GM21529 (cell line): Measurements from ENCODE around the gene NKD1.

ENCODE experiments used
- ATAC-seq: cut with Tn5 transposase; IDR thresholded peaks from one replicate; pipeline ENCODE4 v1.9.1; 2021; ENCODE audit not compliant: unreplicated experiment

Gene NKD1

GRCh38 chr16:50598256-50598894 is 50.2 kb downstream of the NKD1 start:
- ATAC-seq: no peak

DNA sequence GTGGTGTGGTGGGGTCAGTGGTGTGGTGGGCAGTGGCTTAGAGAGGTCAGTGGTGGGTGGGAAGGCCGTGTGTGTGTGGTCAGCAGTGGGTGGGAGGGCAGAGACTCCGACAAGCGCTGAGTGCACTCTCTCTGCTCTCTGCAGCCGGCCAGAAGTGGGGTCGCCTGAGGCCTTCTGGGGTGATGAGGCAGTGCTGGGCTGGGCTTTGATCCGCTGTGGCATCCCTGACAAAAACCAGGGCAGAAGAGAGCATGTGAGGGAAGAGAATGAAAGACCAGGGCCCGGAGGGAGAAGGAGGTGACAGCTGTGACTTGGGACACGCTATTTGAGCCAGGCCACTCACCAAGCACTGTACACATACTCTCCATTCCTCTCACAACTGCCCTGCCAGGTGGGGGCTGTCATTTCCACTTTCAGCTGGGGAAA is 50.8 kb downstream of the NKD1 start:
- ATAC-seq: no peak

DNA sequence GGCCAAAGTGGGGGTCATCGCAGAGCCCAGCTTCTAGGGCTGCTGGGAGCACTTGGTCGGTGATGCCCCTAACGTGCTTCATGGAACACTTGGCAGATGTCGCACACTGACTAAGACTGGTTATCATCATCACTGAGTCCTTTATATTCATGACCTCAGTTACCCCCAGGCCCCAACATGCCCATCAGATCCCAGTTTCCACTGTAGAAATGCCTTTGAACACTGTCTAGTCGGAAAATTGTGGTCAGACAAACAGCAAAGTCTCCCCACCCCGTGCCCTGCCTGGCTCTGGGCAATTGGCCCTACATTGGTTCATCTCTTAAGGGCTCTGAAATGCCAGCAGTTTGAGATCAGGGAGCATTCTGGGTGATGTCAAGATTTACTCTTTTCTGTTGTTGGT is 51.3 kb downstream of the NKD1 start:
- no peak for ATAC-seq

DNA sequence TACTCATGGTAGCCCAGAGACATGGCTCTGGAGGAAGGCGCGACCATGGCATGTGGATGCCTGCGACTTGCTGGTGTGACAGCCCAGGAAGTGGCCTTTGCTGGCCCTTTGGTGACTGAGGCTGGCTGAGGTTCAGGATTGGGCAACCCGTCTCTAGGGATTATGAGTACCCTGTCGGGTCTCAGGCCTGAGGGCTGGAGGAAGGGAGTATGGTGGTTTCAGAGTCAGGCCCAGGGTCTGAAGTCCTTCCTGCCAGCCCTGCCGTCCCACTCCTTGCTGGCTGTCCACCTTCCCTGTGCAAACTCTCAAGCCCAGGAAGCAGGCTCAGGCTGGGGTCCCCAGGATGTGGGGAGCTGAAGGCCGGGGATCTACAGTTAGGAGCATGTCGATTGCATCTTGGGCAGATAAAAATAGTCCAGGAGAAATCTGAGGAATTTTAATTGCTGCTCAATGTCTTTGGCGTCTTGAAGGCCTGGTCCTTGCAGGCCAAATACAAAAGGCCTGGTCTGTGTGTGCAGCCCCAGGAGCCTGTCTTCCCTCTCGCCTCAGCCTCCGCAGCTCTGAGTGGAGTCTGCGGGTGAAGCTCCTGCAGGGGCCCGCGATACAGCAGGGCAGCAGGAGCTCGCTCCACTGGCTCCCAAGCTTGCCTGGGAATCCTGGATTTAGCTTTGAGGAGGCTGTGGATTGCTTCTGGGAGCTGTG is 52.5 kb downstream of the NKD1 start:
- ATAC-seq: no peak

- no peak for ATAC-seq
Measured at GRCh38 chr16:50601341-50601740, 53.1 kb downstream of the NKD1 start.

- ATAC-seq: no peak
Measured at GRCh38 chr16:50602126-50602525, 53.9 kb downstream of the NKD1 start.

DNA sequence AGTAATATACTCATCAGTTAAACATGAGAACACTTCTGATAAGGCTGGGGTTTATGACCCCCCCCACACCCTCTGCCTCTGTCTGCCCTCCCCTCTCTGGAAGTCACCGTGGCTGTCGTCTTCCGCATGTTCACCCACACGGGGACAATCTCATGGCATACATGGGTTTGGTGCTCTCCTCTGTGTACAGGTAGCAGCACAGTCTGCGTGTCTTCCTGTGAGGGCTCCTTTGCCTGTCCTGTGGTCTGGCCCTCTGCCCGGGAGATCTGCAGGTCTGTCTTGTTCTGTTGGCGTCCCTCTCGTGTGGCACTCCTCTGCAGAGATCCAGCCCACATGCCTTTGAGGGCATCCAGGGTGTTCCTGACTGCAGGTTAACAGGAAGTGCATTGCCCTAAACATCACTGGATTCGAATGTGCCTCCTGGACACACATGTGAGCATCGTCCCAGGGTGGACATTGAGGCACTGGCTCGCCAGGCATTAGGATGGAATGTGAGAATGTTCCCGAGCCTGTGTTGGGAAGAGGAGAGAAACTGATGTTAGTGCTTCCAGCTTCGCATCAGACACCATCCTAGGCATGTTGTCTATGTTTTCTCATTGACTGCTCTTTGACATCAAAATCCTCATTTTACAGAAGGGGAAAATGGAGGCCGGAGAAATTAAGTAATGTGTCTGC is 54.5 kb downstream of the NKD1 start:
- ATAC-seq: no peak

- ATAC-seq: no peak
Measured at GRCh38 chr16:50603206-50604064, 55.2 kb downstream of the NKD1 start.

DNA sequence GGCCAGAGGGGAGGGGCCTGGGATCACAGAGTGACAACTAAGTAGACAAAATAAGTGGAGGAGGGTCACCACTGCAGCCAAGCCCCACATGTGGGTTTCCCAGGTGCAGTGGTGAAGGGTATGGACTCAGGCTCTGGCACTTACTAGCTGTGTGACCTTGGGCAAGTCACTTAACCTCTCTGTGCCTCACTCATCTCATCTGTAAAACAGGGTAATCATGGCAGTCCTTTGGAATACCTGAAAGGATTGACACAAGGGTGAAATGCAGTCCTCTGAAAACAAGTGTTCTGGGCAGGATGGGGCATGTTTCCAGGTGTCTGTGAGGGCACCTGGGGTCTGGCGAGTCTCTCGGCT is 55.8 kb downstream of the NKD1 start:
- ATAC-seq: no peak

GRCh38 chr16:50604610-50605009 is 56.4 kb downstream of the NKD1 start:
- ATAC-seq: no peak

- ATAC-seq: no peak
Measured at GRCh38 chr16:50605733-50606430, 57.7 kb downstream of the NKD1 start.

GRCh38 chr16:50606431-50607050 is 58.3 kb downstream of the NKD1 start:
- no peak for ATAC-seq

- ATAC-seq: no peak
Measured at GRCh38 chr16:50607051-50607431, 58.8 kb downstream of the NKD1 start.

DNA sequence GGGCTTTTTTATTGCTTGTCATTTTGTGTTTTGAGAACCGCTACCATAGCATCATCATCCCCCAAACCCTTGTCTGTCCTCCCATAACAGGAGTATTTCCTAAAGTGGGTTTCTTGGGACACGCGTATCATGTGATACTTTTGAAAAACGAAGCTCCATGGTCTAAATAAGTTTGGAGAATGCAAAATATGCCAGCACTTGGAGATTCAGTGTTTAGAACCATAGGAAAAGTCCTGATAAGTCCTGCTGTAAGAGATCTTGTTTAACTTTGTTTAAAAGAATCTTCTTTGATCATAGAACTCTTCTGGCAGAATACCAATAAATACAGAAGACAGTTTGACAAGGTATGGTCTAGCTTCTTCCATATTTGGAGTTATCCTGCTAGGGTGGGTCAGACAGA is 59.3 kb downstream of the NKD1 start:
- ATAC-seq: no peak

DNA sequence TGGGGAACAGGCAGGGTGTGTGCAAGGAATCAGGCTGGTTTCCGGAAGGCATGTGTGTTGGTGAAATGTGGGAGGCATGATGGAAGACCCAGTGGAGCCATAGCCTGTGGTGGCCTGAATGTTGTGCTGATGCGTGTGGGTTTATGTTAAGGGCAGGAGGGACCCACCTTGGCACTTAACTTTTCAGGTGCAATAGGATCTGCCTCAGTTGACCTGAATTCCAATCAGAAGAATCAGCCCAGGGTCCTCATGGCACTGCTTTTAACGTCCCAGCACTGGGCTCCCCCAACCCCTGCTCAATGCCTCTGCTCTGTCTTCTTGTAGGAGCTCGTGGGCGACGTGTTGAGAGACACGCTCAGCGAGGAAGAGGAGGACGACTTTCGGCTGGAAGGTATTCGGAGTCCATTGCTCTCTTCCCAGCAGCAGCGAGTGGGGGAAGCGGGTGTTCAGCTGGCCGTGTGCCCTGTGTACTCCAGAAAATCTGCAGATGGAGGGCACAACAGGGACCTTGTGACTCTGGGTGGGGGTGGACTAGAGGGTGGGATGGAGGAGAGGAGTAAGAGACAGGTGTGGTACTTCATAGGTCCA is 59.9 kb downstream of the NKD1 start:
- no peak for ATAC-seq

GRCh38 chr16:50609049-50609448 is 60.9 kb downstream of the NKD1 start:
- no peak for ATAC-seq

DNA sequence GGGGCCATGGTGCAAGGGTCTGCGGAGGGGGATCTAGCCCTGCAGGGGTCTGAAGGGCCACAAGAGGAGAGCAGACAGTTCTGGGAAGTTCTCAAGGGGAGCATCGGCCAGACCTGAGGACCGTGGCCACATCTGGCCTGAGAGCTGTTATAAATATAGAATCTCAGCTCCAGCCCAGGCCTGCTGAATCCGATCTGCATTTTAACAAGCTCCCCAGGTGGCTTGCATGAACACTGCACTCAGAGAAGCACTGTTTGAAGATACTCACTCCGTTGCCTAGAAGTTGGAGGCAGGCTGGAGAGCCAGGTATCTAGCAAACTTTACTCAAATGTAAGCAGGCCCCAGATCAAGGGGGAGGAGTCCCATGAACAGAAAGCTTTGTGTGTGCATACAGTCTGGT is 61.3 kb downstream of the NKD1 start:
- ATAC-seq: no peak

DNA sequence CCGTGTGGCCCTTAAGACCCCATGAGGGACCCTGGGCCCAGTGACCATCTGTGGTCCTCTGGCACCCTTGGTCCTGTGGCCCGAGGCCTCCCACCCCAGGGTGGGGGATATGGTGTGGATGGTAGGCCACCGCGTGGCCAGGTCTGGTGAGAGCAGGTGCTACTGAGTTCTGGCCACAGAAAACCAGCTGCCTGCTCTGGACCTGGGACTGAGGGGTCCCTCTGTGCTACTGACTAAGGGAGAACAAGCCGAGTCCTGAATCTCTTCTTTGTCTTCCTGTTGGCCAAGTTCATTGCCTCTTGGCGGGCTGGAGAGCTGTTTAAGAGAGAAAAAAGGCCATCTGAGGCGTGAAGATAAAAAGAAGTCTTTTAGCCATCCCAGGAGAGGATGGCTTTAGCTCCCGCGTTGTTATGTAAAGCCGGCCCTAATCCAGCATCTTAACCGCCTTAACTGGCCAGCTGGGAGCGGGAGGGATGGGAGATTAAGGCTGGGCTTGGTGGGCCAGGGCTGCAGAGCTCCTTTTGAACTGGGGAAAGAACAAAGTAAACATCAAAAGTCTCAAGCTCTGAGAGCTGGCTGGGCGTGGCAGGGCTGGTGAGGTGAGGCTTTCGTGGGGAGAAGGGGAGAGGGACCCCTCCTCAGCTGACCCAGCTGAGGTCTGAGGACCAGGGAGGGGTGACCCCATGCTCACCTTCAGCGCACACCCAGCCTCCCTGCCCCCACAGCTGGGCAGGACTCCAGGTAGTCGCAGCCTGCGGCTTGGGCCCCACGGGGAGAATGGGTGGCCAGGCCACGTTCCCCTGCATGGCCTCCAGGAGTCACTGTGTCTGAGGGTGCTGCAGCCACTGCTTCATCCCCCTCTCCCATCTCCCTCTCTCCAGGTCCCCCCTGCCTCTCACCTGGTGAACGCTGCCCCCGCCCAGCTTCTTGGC is 62.4 kb downstream of the NKD1 start:
- no peak for ATAC-seq

DNA sequence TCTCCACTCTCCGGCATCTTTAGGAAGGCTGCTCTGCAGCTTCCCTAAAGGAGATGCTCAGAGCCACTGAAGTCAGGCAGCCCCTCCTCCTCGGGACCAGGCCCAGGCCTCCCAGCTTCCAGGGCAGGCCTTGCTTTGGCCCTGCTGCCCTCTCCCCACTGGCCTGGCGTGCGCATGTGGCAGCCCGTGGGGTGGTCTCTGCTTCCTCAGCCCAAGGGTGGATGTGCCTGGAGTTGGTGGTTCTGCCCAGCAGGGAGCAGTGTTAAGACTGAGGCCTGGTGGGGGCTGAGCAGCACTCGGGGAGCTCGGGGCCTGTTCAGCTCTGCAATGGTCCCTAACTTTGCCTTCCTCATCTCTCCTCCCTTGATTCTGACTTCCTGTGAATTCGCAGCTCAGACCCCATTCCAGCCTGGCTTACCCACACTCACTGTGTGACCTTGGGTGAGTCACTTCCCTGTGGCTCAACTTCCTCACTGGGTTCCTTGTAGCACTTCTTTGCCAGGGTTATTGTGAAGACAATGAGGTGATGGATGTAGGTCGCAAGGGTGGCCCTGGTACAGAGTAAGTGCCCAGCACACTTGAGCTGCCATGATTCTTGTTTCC is 63.2 kb downstream of the NKD1 start:
- no peak for ATAC-seq
